GM19324 (cell line): Measurements from ENCODE around the gene GPSM1.

Experiments
- ATAC-seq: cut with Tn5 transposase; IDR thresholded peaks from one replicate; pipeline ENCODE4 v1.9.1; 2021; ENCODE audit warnings: mild to moderate bottlenecking, moderate library complexity; ENCODE audit not compliant: unreplicated experiment, low FRiP score

The GPSM1 gene

DNA sequence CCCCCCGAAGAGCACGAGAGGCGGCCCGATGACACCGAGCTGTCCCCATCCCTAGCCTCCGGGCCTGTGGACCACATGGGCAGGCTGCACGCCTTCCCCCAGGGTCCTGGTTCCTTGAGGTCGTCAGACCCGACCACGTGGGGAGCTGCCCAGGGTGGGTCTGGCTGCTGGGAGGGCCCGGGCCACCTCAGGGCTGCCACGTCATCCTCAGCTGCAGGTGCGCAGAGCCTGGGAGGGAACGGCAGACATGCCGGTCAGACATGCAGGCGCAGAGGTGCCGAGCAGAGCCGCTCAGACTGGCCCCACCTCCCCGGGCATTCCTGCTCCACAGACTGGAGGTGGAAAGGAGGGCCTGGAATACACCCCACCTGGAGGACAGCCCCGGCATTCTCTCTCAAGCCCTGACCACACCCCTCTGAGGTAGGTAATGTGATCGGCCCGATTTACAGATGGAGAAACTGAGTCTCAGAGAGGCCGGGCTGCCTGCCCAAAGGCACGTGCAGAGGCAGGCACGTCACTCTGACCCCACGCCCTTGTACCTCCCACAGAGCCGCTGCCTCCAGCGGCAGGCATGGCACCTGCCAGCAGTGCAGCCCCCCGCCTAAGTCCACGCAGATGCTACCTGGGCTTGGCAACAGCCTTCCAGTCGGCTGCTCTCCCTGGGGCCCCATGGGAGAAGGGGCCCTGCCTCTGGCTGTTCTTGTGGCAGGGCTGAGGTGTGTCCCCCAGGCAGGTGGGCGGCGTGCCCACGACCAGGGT, 24.1 kb upstream of the GPSM1 start:
- ATAC-seq = no peak

- no peak for ATAC-seq
These were observed 23.4 kb upstream of the GPSM1 start, which contains the start of gene CCDC187 for GRCh38 chr9:136303825-136304416. CCDC187 (minus strand) TSS chr9:136304094; CDS start chr9:136303830, 264 bp downstream.

- no peak for ATAC-seq
These were observed 22.9 kb upstream of the GPSM1 start for GRCh38 chr9:136304456-136304855.

DNA sequence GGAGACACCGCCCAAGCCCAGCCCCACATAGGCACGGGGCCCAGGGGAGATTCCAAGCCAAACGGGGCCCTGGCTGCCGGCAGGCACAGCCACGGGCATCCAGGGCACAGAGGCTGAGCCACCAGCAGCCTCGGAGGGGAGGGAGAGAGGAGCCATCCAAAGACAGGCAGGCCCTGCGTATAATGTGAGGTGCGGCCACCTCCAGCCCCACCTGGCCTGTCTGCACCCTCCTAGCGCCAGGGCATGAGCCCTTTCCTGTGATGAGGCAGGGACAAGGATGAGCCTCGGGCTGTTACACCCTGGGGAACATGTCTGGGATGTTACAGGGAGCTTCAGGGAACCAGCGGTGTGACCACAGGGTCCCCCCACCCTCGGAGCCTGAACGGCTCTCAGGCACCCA, 22.4 kb upstream of the GPSM1 start:
- no peak for ATAC-seq

DNA sequence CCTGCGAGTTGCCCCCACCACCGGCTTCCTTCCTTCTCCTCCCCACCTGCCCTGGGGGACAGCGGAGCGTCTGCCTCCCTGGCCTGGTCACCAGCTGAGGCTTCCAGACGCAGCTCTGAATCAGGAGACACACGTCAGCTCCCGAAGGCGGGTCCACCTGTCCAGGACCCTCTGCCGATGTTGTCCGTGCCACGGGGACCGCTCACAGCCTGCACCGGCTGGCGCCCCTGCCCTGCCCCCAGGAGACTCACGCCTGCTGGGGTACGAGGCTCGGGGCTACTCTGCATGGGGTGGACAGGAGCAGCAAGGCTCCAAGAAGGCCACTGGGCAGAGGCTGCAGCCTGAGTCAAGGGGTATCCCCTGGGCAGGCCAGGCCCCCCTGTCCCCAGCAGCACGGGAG, 21.5 kb upstream of the GPSM1 start:
- no peak for ATAC-seq

DNA sequence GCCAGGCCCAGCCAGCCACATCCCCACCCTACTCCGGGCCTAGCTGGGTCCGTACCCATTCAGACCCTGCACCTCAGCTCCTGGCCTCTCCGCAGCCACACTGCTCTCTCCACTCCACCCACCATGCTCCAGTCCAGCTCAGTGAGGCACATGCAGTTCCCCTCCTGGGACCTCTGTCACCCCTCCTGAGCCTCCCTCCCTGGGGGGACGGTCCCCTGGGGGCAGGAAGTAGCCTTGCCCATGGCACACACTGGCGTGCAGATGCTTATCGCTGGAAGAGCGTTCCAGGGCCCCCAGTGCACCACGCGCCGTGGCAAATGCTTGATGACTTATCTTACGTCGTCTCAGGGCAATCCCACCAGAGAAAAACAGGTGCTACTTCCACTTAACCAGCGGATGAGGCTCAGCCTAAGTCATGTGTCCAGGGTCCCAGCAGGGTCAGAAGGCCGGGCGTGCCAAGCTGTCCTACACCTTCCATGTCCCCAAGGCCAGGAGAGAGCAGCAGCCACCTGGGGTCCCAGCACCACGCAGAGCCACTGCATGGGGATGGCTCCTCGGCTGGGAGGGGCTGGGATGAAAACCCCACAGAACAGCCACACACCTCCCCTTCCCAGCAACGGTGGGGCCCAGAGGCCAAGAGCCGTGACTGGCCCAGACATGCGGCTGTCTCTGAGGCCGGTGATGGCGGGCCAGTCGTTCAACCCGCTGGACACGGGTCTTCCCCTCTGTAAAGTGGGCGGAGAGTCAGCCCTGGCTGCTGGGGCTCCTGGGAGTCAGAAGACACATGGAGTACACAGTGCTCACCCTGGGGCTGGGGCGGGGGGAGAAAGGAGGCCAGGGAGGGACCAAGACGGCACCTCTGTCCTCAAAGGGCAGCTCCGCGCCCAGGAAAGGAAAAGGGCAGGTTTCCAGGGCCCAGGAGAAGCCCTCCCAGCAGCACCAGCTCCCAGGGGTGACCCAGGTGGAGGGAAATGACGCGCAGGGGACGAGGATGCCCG, 20.8 kb upstream of the GPSM1 start:
- no peak for ATAC-seq

DNA sequence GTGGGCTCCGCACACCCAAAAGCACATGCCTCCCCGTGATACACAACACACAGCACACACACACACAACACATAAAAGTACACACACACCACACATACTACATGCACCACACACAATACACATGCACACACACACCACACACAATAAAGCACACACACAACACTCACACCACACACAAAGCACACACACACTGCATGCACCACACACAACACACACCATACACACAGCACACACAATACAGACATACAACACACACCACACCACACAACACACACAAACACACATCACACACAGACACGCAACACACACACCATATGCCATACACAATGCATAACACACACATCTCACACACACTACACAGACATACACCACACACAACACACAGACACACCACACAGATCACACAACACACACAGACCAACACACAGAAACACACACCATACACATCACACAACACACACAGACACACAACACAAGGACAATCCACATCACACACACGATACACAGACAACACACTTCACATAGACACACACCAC, 20.1 kb upstream of the GPSM1 start:
- no peak for ATAC-seq

DNA sequence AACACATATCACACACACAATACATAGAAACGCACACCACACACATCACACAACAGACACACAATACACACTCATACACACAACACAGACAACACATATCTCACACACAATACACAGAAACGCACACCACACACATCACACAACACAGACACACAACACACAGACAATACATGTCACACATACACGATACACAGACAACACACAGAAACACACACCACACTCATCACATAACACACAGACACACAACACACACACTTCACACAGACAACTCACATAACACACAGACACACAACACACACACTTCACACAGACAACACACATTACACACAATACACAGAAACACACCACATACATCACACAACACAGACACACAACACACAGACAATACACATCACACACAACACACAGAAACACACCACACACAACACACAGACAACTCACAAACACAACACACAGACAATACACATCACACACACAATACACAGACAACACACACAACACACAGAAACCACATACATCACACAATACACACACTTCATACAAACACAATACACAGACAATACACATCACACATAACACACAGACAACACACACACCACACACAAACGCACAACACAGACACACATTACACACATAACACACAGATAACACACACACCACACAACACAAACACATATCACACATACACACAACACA, 19.2 kb upstream of the GPSM1 start:
- ATAC-seq = no peak

- ATAC-seq = no peak
These were observed 18.7 kb upstream of the GPSM1 start for GRCh38 chr9:136308702-136309053.

DNA sequence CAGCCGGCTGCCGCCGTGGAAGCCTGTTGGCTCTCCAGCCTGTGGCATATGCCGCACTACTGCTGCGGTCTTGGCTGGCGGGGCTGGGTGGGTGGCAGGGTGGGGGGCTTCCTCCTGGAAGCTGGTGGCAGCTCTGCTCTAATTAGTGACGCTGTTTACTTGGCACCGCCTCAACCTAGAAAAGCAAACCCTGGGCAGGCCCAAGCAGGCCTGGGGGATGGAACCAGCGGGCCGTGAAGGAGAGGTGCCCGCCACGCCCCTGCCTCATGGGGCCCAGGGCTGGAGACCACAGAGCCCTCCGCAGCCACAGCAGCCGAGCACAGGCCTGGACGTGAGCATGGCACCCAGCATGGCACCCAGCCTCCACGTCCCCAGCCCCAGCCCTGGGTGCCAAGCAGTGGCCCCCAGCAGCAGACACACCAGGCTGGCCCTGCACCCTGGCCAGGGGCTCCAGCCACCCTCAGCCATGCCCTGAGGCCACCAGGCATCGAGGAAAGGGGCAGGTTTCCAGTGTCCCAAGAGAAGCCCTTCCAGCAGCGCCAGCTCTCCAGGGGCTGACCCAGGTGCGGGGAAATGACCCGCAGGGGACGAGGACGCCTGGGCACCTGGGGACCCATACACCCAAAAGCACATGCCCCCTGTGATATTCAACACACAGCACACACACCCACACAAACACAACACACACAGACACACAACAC, 18.1 kb upstream of the GPSM1 start:
- no peak for ATAC-seq

GRCh38 chr9:136309806-136310220, 17.5 kb upstream of the GPSM1 start:
- ATAC-seq = no peak

GRCh38 chr9:136310273-136311030, 16.9 kb upstream of the GPSM1 start:
- ATAC-seq = no peak

- no peak for ATAC-seq
These were observed 16.0 kb upstream of the GPSM1 start for GRCh38 chr9:136311051-136312008.

DNA sequence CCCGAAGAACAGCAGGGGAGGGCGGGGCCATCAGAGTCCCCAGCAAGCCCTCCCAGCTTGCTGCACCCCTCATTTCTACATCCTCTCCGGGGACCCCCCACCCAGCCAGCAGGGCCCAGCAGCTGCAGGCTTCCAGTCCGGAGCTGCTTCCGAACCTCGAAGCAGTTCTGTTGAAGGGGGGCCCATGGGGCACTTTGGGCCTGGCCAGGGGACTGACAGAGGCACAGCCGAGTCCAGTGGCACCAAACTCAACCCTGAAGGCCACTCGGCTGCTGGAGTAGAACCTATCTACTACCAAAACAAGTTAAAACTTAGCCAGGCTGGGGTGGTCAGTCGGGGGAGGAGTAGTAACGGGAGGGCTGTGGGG, 15.3 kb upstream of the GPSM1 start:
- no peak for ATAC-seq

GRCh38 chr9:136312436-136312835, 14.9 kb upstream of the GPSM1 start:
- ATAC-seq = no peak

GRCh38 chr9:136313111-136314055, 14.0 kb upstream of the GPSM1 start:
- no peak for ATAC-seq

DNA sequence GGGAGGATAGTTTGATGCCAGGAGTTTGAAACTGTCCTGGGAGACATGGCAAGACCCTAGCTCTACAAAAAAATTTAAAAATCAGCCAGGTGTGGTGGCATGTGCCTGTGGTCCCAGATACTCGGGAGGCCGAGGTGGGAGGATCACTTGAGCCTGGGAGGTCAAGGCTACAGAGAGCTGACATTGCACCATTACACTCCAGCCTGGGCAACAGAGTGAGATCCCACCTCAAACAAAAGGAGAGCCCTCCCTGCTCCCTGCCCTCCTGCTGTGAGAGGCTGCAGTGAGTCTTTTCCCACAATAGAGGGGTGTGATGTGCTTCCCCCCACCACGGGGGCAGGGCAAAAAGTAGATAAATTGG, 13.3 kb upstream of the GPSM1 start:
- ATAC-seq = no peak
